ENCODE data around the gene SRBD1. TPM values are rescaled to one million over a fixed set of nuclear protein-coding genes. Genes with fewer than 3 reads are reported as not detected.

Gene SRBD1
- total and polyA plus RNA-seq, 4 donors = 4.0 to 22.2 (median 10.0) TPM

DNA sequence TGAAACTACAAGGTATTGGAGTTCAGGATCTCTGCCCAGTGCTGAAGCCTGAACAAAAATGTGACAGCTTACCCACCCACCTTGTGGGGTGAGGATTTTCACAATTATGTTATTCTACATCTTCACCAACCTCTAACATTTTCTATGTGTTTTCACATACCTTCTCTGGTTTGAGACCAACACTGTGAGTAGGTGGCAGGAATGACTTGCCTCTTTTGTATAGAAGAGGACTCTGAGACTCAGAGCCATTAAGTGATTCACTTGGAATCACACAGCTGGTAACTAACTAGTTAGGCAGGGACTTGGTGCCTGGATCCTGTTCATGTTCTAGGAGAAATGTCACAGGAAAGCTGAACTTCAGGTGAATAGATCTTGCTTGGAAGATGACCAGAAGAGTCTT, 14.8 kb upstream of the SRBD1 start:
- Histone ChIP-seq H3K4me3 (ENCODE audit: low read depth in 1 of 3, low read length in 3 of 3) (no peak overlapping the region), H3K9me3 (ENCODE audit: control insufficient read depth in 4 of 4, low read length in 3 of 4) (no peaks in the 10 kb centered on the region), H3K4me1 (ENCODE audit: control insufficient read depth in 4 of 4, insufficient read depth in 4 of 4, low read length in 3 of 4) (peaks cover 0 to 12% (median 0%) of the 10 kb centered on the region in 4 donors), H3K36me3 (ENCODE audit: control insufficient read depth in 4 of 4, insufficient read depth in 3 of 4, low read depth in 1 of 4, low read length in 3 of 4) (no peaks in the 10 kb centered on the region), H3K27me3 (ENCODE audit: control insufficient read depth in 4 of 4, insufficient read depth in 4 of 4, low read length in 3 of 4) (no peaks in the 10 kb centered on the region), H3K9ac (ENCODE audit: low read depth in 1 of 2, low read length in 2 of 2) (no peak overlapping the region), H3K27ac (ENCODE audit: low read depth in 1 of 2, low read length in 2 of 2) (no peak overlapping the region)
- TF ChIP-seq, protein P1, sequence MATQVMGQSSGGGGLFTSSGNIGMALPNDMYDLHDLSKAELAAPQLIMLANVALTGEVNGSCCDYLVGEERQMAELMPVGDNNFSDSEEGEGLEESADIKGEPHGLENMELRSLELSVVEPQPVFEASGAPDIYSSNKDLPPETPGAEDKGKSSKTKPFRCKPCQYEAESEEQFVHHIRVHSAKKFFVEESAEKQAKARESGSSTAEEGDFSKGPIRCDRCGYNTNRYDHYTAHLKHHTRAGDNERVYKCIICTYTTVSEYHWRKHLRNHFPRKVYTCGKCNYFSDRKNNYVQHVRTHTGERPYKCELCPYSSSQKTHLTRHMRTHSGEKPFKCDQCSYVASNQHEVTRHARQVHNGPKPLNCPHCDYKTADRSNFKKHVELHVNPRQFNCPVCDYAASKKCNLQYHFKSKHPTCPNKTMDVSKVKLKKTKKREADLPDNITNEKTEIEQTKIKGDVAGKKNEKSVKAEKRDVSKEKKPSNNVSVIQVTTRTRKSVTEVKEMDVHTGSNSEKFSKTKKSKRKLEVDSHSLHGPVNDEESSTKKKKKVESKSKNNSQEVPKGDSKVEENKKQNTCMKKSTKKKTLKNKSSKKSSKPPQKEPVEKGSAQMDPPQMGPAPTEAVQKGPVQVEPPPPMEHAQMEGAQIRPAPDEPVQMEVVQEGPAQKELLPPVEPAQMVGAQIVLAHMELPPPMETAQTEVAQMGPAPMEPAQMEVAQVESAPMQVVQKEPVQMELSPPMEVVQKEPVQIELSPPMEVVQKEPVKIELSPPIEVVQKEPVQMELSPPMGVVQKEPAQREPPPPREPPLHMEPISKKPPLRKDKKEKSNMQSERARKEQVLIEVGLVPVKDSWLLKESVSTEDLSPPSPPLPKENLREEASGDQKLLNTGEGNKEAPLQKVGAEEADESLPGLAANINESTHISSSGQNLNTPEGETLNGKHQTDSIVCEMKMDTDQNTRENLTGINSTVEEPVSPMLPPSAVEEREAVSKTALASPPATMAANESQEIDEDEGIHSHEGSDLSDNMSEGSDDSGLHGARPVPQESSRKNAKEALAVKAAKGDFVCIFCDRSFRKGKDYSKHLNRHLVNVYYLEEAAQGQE (IDR thresholded peaks at IDR 0.05) = no peak
- TF ChIP-seq SP1 (IDR thresholded peaks at IDR 0.05) (no peak), GABPA (IDR thresholded peaks at IDR 0.05 in 1 of 2, conservative IDR thresholded peaks at IDR 0.05 in 1 of 2) (no peak)
- TF ChIP-seq, protein P2, sequence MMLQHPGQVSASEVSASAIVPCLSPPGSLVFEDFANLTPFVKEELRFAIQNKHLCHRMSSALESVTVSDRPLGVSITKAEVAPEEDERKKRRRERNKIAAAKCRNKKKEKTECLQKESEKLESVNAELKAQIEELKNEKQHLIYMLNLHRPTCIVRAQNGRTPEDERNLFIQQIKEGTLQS (IDR thresholded peaks at IDR 0.05) = no peak
- DNase-seq (ENCODE audit: low spot score) = no peak

DNA sequence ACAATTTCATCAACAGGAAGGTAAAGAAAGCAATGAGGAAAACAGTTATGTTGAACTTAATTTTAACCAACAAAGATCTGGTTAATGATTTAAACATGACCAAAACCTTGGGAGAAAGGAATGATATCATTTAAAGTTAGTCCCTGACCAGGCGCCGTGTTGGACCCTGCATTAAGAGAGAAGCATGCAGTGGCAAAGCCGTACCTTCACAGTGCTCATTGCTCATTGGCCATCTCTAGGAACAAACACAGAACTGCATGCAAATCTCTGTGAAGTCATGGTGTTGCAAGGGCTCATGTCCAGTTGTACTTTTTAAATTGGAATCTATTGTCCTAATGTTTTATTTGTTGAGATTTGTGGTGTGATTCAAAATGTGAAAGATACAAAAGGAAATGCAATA, 12.0 kb upstream of the SRBD1 start:
- TF ChIP-seq, protein P3, sequence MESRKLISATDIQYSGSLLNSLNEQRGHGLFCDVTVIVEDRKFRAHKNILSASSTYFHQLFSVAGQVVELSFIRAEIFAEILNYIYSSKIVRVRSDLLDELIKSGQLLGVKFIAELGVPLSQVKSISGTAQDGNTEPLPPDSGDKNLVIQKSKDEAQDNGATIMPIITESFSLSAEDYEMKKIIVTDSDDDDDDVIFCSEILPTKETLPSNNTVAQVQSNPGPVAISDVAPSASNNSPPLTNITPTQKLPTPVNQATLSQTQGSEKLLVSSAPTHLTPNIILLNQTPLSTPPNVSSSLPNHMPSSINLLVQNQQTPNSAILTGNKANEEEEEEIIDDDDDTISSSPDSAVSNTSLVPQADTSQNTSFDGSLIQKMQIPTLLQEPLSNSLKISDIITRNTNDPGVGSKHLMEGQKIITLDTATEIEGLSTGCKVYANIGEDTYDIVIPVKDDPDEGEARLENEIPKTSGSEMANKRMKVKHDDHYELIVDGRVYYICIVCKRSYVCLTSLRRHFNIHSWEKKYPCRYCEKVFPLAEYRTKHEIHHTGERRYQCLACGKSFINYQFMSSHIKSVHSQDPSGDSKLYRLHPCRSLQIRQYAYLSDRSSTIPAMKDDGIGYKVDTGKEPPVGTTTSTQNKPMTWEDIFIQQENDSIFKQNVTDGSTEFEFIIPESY (IDR thresholded peaks at IDR 0.05) = no peak
- TF ChIP-seq YY1 (IDR thresholded peaks at IDR 0.05) (no peak), FOXA1 (IDR thresholded peaks at IDR 0.05) (no peak), RAD21 (IDR thresholded peaks at IDR 0.05) (no peak), GABPA (IDR thresholded peaks at IDR 0.05 in 1 of 2, conservative IDR thresholded peaks at IDR 0.05 in 1 of 2) (no peak), FOXA2 (IDR thresholded peaks at IDR 0.05) (no peak), HNF4G (IDR thresholded peaks at IDR 0.05) (no peak), JUND (IDR thresholded peaks at IDR 0.05) (no peak)
- TF ChIP-seq, protein P4, sequence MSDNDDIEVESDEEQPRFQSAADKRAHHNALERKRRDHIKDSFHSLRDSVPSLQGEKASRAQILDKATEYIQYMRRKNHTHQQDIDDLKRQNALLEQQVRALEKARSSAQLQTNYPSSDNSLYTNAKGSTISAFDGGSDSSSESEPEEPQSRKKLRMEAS (IDR thresholded peaks at IDR 0.05) = no peak
- peaks cover 0 to 12% (median 0%) of the 10 kb centered on the region in 4 donors for H3K4me1 ChIP-seq (ENCODE audit: control insufficient read depth in 4 of 4, insufficient read depth in 4 of 4, low read length in 3 of 4)
- WGBS = 86% methylated on average over 3 of the region's 3 CpGs
- no peak overlapping the region for H3K9ac ChIP-seq (ENCODE audit: low read depth in 1 of 2, low read length in 2 of 2)
- H3K4me3 ChIP-seq (ENCODE audit: low read depth in 1 of 3, low read length in 3 of 3) = no peak overlapping the region
- no peak overlapping the region for H3K27ac ChIP-seq (ENCODE audit: low read depth in 1 of 2, low read length in 2 of 2)
- no peaks in the 10 kb centered on the region for H3K27me3 ChIP-seq (ENCODE audit: control insufficient read depth in 4 of 4, insufficient read depth in 4 of 4, low read length in 3 of 4)
- no peaks in the 10 kb centered on the region for H3K36me3 ChIP-seq (ENCODE audit: control insufficient read depth in 4 of 4, insufficient read depth in 3 of 4, low read depth in 1 of 4, low read length in 3 of 4)
- H3K9me3 ChIP-seq (ENCODE audit: control insufficient read depth in 4 of 4, low read length in 3 of 4) = no peaks in the 10 kb centered on the region
- no peak for DNase-seq (ENCODE audit: low spot score)
